ENCODE results near the gene NXPH4.

NXPH4 gene

GRCh38 chr12:57216921-57217879 is 606 bp downstream of the NXPH4 start:
- peak overlapping the region; percentile 36 for H3K4me3 ChIP-seq (ENCODE audit: low read depth, low read length)
- DNase-seq (ENCODE audit: low read depth), result no peak
- TF ChIP-seq CTCF (conservative IDR thresholded peaks at IDR 0.05; ENCODE audit: low read depth, low read length), result no peak

- no peak overlapping the region for H3K4me3 ChIP-seq (ENCODE audit: low read depth, low read length)
- no peak for DNase-seq (ENCODE audit: low read depth)
- no peak for TF ChIP-seq CTCF (conservative IDR thresholded peaks at IDR 0.05; ENCODE audit: low read depth, low read length)
Observed at GRCh38 chr12:57218030-57218853, 1.6 kb downstream of the NXPH4 start.

GRCh38 chr12:57219205-57219992 is 2.8 kb downstream of the NXPH4 start:
- DNase-seq (ENCODE audit: low read depth), result no peak
- TF ChIP-seq CTCF (conservative IDR thresholded peaks at IDR 0.05; ENCODE audit: low read depth, low read length), result no peak
- no peak overlapping the region for H3K4me3 ChIP-seq (ENCODE audit: low read depth, low read length)

GRCh38 chr12:57219993-57220754 is 3.6 kb downstream of the NXPH4 start:
- TF ChIP-seq CTCF (conservative IDR thresholded peaks at IDR 0.05; ENCODE audit: low read depth, low read length), result no peak
- no peak overlapping the region for H3K4me3 ChIP-seq (ENCODE audit: low read depth, low read length)

GRCh38 chr12:57220770-57221168 is 4.2 kb downstream of the NXPH4 start:
- no peak for DNase-seq (ENCODE audit: low read depth)
- no peak overlapping the region for H3K4me3 ChIP-seq (ENCODE audit: low read depth, low read length)
- no peak for TF ChIP-seq CTCF (conservative IDR thresholded peaks at IDR 0.05; ENCODE audit: low read depth, low read length)

More at GRCh38 chr12:57219993-57220754, 3.6 kb downstream of the NXPH4 start:
- DNase-seq (ENCODE audit: low read depth), result no peak

Measured in choroid plexus epithelial cell (primary cell).